ENCODE results near the gene BUD31. TPM values are rescaled to one million over a fixed set of nuclear protein-coding genes. Genes with fewer than 3 reads are reported as not detected.
"Not testable (repeated sequence)": the region's sequence is repeated elsewhere in the genome, so short reads cannot be mapped to it uniquely, and the experiment has no call there.

Gene BUD31
- total RNA-seq, 1 donor from 2014 or later, result 95.8 TPM

- intact Hi-C loops (cut with micrococcal nuclease), result no loop called here
Observed at GRCh38 chr7:99424932-99425730, 16.4 kb downstream of the BUD31 start.

GRCh38 chr7:99428972-99429566 is 20.3 kb downstream of the BUD31 start:
- intact Hi-C loops (cut with micrococcal nuclease), result no loop called here

- intact Hi-C loops (cut with micrococcal nuclease), result no loop called here
Observed at GRCh38 chr7:99429756-99430155, 21.0 kb downstream of the BUD31 start.

- intact Hi-C loops (cut with micrococcal nuclease), result not testable (repeated sequence)
Observed at GRCh38 chr7:99431756-99432540, 23.2 kb downstream of the BUD31 start.

GRCh38 chr7:99433158-99433557 is 24.4 kb downstream of the BUD31 start:
- intact Hi-C loops (cut with micrococcal nuclease), result no loop called here

- intact Hi-C loops (cut with micrococcal nuclease), result loop anchor here (1.0 to 2.0 kb wide), 4 partner anchors 29 to 111 kb away; partner anchors contain the start of genes ARPC1B and ZKSCAN5
Observed at GRCh38 chr7:99437946-99438572, 29.3 kb downstream of the BUD31 start.

- intact Hi-C loops (cut with micrococcal nuclease), result loop anchor here (1.0 to 2.0 kb wide), 5 partner anchors 27 to 112 kb away; partner anchors contain the start of genes ARPC1B, ATP5MF and ZKSCAN5
Observed at GRCh38 chr7:99438573-99439480, 30.1 kb downstream of the BUD31 start, which contains the start of the genes CPSF4 and PTCD1. Gene CPSF4 (plus strand): TSS chr7:99438943. CDS start chr7:99439083, 140 bp downstream. Gene PTCD1 (minus strand): TSS chr7:99438798. CDS start chr7:99435242, 3,556 bp downstream.

- intact Hi-C loops (cut with micrococcal nuclease), result no loop called here
Observed at GRCh38 chr7:99440195-99440594, 31.4 kb downstream of the BUD31 start.

- intact Hi-C loops (cut with micrococcal nuclease), result no loop called here
Observed at GRCh38 chr7:99446096-99446495, 37.3 kb downstream of the BUD31 start.

GRCh38 chr7:99447943-99448342 is 39.2 kb downstream of the BUD31 start:
- intact Hi-C loops (cut with micrococcal nuclease), result no loop called here

- intact Hi-C loops (cut with micrococcal nuclease), result no loop called here
Observed at GRCh38 chr7:99448855-99449254, 40.1 kb downstream of the BUD31 start.

GRCh38 chr7:99449326-99449725 is 40.6 kb downstream of the BUD31 start:
- intact Hi-C loops (cut with micrococcal nuclease), result no loop called here

GRCh38 chr7:99451936-99452335 is 43.2 kb downstream of the BUD31 start:
- intact Hi-C loops (cut with micrococcal nuclease), result no loop called here

GRCh38 chr7:99452541-99452940 is 43.8 kb downstream of the BUD31 start:
- intact Hi-C loops (cut with micrococcal nuclease), result no loop called here

- intact Hi-C loops (cut with micrococcal nuclease), result no loop called here
Observed at GRCh38 chr7:99453105-99453504, 44.3 kb downstream of the BUD31 start.

- intact Hi-C loops (cut with micrococcal nuclease), result no loop called here
Observed at GRCh38 chr7:99455874-99456273, 47.1 kb downstream of the BUD31 start.

- intact Hi-C loops (cut with micrococcal nuclease), result no loop called here
Observed at GRCh38 chr7:99456288-99456687, 47.5 kb downstream of the BUD31 start.

- intact Hi-C loops (cut with micrococcal nuclease), result no loop called here
Observed at GRCh38 chr7:99457050-99457649, 48.4 kb downstream of the BUD31 start.

GRCh38 chr7:99457650-99458493 is 49.1 kb downstream of the BUD31 start:
- intact Hi-C loops (cut with micrococcal nuclease), result no loop called here

All from T-helper 2 cell treated with Interferon-gamma antibody and Interleukin-4, amounts not matched to agents 100 ng/mL and 5 ng/mL, for 36 hours (primary cell).